GM23338 (cell line): ENCODE data around the gene ATP6V0C.

Experiments
- CREB1 ChIP-seq: fragments of 250-450 bp; sonication (Bioruptor Pico); IDR thresholded peaks from 2 replicates; pipeline ENCODE4 v1.5.0; 2020; ENCODE audit warnings: low read depth, mild to moderate bottlenecking, moderate library complexity
- ETS1 ChIP-seq: IDR thresholded peaks from 2 replicates; pipeline ENCODE4 v1.6.1; 2016; ENCODE audit warnings: antibody characterized with exemption
- EZH2 ChIP-seq: fragments of 200-600 bp; sonication (generic); IDR thresholded peaks from one replicate; pipeline ENCODE4 v1.8.0; 2017; ENCODE audit warnings: antibody characterized with exemption, mild to moderate bottlenecking, low read depth; ENCODE audit not compliant: unreplicated experiment
- EZH2phosphoT487 ChIP-seq: fragments of 200-600 bp; sonication (generic); IDR thresholded peaks from one replicate; pipeline ENCODE4 v1.8.1; 2018; ENCODE audit warnings: antibody characterized with exemption; ENCODE audit not compliant: unreplicated experiment
- JUNB ChIP-seq: IDR thresholded peaks from one replicate; pipeline ENCODE4 v1.6.1; 2016; ENCODE audit warnings: antibody characterized with exemption; ENCODE audit not compliant: unreplicated experiment
- POLR2AphosphoS5 ChIP-seq: IDR thresholded peaks from 2 replicates; pipeline ENCODE4 v1.6.1; 2016; ENCODE audit warnings: antibody characterized with exemption, low read depth
- REST ChIP-seq: IDR thresholded peaks from one replicate; pipeline ENCODE4 v1.6.1; 2018; ENCODE audit warnings: antibody characterized with exemption; ENCODE audit not compliant: unreplicated experiment
- STAT1 ChIP-seq: IDR thresholded peaks from one replicate; pipeline ENCODE4 v1.6.1; 2016; ENCODE audit warnings: antibody characterized with exemption; ENCODE audit not compliant: unreplicated experiment
- ZNF114 ChIP-seq: fragments of 250-450 bp; sonication (Bioruptor Pico); IDR thresholded peaks from 2 replicates; pipeline ENCODE4 v1.5.0; 2020; ENCODE audit warnings: mild to moderate bottlenecking, moderate library complexity
- ZNF331 ChIP-seq: fragments of 250-450 bp; sonication (Bioruptor Pico); IDR thresholded peaks from 2 replicates; pipeline ENCODE4 v1.5.0; 2020; ENCODE audit warnings: low read depth, mild to moderate bottlenecking, moderate library complexity
- ZNF462 ChIP-seq: fragments of 250-450 bp; sonication (Bioruptor Pico); IDR thresholded peaks from 2 replicates; pipeline ENCODE4 v1.5.0; 2020; ENCODE audit warnings: mild to moderate bottlenecking, moderate library complexity
- TF ChIP-seq, protein P1 (sequence below), 2 experiments: fragments of 200-600 bp in 1 of 2; sonication (generic) in 1 of 2; conservative IDR thresholded peaks; 2 replicates each; pipeline versions ENCODE4 v1.5.1 to v1.6.1; 2016 to 2017; ENCODE audit warnings: antibody characterized with exemption in 2 of 2, low read depth in 2 of 2, mild to moderate bottlenecking in 2 of 2, moderate library complexity in 1 of 2

- TF ChIP-seq REST, result no peak
- TF ChIP-seq, protein P1, sequence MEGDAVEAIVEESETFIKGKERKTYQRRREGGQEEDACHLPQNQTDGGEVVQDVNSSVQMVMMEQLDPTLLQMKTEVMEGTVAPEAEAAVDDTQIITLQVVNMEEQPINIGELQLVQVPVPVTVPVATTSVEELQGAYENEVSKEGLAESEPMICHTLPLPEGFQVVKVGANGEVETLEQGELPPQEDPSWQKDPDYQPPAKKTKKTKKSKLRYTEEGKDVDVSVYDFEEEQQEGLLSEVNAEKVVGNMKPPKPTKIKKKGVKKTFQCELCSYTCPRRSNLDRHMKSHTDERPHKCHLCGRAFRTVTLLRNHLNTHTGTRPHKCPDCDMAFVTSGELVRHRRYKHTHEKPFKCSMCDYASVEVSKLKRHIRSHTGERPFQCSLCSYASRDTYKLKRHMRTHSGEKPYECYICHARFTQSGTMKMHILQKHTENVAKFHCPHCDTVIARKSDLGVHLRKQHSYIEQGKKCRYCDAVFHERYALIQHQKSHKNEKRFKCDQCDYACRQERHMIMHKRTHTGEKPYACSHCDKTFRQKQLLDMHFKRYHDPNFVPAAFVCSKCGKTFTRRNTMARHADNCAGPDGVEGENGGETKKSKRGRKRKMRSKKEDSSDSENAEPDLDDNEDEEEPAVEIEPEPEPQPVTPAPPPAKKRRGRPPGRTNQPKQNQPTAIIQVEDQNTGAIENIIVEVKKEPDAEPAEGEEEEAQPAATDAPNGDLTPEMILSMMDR (conservative IDR thresholded peaks at IDR 0.05; ENCODE audit: low read depth in 2 of 2), result no peak
- TF ChIP-seq ZNF462 (CRISPR knock-in tag), result no peak
- no peak; the same call in 1 of the 2 replicates for TF ChIP-seq POLR2AphosphoS5
- TF ChIP-seq CREB1, result no peak
- TF ChIP-seq ZNF331 (CRISPR knock-in tag), result no peak
- no peak for TF ChIP-seq STAT1
- TF ChIP-seq EZH2phosphoT487, result no peak
- TF ChIP-seq EZH2, result no peak
- TF ChIP-seq ETS1, result no peak
- no peak for TF ChIP-seq JUNB
- no peak for TF ChIP-seq ZNF114 (CRISPR knock-in tag)
Measured at GRCh38 chr16:2471653-2472487, 41.9 kb upstream of the ATP6V0C start.
